HG02678 (cell line): ENCODE measurements around the gene USP11.
A peak's percentile ranks its signal among the peaks of the same experiment; 100 is the strongest.

Experiments
- ATAC-seq: cut with Tn5 transposase; IDR thresholded peaks from one replicate; pipeline ENCODE4 v1.9.1; 2021; ENCODE audit warnings: mild to moderate bottlenecking, moderate library complexity; ENCODE audit not compliant: unreplicated experiment

Gene USP11

DNA sequence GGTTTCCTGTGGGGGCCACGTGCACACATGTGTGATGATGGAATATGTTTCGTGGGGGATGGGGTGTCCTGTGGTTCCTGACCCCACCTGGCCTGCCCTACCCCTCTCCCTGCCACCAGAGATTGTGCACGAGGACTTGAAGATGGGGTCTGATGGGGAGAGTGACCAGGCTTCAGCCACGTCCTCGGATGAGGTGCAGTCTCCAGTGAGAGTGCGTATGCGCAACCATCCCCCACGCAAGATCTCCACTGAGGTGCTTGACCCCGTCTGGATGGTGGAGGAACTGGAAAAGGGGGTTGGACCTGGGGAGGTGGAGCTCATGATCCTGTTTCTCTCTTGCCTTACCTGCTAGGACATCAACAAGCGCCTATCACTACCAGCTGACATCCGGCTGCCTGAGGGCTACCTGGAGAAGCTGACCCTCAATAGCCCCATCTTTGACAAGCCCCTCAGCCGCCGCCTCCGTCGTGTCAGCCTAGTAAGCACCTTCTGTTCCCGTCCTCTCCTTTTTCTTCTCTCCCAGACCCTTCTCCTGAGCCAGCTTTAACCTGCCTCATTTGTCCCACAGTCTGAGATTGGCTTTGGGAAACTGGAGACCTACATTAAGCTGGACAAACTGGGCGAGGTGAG lies 8.4 kb upstream of the USP11 start:
- ATAC-seq = no peak

- ATAC-seq = no peak
Observed at GRCh38 chrX:47224896-47225290, 7.9 kb upstream of the USP11 start.

- ATAC-seq = no peak
Observed at GRCh38 chrX:47226071-47226470, 6.7 kb upstream of the USP11 start.

GRCh38 chrX:47226531-47227333 lies 6.1 kb upstream of the USP11 start:
- ATAC-seq = no peak

DNA sequence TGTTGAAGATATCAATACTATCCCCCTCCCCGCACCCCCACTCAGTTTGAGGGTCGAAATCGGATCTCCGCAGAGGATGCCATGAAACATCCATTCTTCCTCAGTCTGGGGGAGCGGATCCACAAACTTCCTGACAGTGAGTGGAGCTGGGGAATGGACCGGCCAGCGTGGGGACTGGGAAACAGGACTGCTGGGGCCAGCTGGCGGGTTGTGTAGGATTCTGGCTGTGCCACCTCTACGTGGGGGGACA lies 5.5 kb upstream of the USP11 start:
- ATAC-seq = no peak

GRCh38 chrX:47228550-47229270 lies 4.1 kb upstream of the USP11 start:
- no peak for ATAC-seq

- no peak for ATAC-seq
Observed at GRCh38 chrX:47229427-47229826, 3.4 kb upstream of the USP11 start.

DNA sequence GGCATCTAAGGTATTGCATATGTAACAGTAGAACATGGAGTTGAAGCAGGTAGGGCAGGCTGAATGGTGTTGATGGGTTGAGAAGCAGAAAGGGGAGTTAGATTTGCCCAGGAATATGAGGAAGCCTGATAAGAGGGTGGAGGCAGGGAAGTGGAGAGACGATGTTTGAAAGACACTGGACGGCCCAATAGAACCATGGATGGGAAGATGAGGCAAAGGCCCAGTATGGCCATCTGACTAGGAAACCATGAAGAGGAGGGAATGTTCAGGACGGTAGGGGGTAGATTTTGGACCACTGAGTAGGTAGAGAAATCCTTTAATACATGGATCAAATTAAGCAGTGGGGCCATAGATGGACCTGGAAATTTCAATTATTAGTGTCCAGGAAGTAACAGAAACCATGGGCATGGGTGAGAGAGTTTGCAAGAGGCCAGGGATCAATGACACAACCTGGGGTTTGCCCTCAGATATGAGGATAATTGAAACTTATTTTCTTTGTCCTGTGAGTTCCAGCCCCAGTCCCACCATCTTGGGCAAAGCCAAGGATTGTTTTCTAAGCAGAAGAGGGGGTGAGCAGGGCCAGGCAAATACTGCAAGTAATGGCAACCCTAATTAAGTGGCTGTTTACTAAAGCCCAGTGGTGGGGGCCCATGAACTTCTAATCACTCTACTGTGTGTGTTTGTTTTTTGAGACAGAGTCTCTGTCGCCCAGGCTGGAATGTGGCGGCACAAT lies 2.5 kb upstream of the USP11 start:
- no peak for ATAC-seq

GRCh38 chrX:47231167-47231566 lies 1.6 kb upstream of the USP11 start:
- ATAC-seq = no peak

DNA sequence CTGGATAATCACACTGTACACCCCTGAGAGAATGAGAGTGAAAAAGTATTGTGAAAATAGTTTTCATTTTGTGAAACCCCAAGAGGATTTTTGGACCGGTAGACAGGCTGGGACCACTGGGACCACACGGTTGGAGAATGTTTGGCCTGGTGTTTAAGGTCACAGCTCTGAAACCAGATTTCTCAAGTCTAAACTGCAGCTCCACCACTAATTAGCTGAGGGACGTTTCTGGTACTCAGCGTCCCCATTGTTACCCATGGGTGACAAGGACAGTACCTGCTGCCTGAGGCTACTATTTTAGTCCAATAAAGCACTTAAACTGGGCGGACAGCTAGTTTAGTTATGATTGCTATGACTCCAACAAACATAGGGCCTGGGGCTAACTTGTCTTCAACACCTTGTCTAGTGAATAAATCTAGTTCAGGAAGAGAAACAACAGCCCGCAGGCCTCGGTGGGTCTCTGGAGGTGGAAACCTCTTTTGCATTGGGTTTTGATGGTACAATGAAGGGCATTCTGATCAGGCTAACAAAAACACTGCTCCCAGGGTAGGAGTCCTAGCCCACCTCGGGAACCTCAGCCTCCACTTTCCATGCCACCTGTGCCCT lies 509 bp upstream of the USP11 start:
- no peak for ATAC-seq

DNA sequence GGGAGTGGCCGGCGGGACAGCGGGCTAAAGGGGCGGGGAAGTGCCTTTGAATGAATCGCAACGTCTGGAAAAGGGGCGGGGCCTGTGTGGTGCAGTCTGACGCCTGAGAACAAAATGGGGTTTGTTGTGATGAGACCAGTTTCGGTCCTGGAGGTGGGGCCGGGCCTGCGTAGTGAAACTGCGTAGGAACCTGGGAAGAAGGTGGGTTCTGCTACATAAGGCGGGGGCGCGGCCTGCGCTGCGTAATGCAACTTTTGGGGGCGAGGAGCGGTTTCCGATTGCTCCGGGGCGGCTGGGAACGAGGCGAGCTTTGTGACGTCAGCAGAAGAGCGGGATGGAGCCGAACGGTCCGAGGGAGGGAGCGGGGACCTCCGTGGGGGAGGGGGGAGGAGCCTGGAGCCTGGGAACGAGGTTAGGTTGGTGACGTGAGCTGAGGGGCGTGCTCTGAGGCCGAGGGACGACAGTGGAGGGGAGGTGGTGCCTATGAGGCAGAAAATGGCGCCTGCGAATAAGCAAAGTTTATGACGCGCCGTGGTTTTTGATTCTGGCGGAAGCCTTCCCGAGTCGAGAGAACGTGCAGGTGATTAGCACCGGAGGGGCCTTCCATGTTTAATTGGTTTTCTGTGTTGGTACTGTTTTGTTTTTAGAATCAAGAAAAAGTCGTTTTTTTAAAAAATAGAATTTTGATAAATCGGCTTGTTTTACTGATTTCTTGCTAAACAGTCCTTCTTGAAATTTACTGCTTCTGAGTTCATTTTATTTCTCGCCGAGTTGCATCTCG lies 714 bp downstream of the USP11 start:
- ATAC-seq = peak; percentile 87

GRCh38 chrX:47234583-47234982 lies 1.8 kb downstream of the USP11 start:
- ATAC-seq = no peak

- no peak for ATAC-seq
Observed at GRCh38 chrX:47235691-47236103, 2.9 kb downstream of the USP11 start.

- ATAC-seq = no peak
Observed at GRCh38 chrX:47239199-47239598, 6.4 kb downstream of the USP11 start.

GRCh38 chrX:47239898-47240545 lies 7.2 kb downstream of the USP11 start:
- ATAC-seq = no peak

- ATAC-seq = no peak
Observed at GRCh38 chrX:47240619-47241018, 7.8 kb downstream of the USP11 start.

GRCh38 chrX:47241201-47242011 lies 8.6 kb downstream of the USP11 start:
- no peak for ATAC-seq

- no peak for ATAC-seq
Observed at GRCh38 chrX:47242321-47242720, 9.5 kb downstream of the USP11 start.

DNA sequence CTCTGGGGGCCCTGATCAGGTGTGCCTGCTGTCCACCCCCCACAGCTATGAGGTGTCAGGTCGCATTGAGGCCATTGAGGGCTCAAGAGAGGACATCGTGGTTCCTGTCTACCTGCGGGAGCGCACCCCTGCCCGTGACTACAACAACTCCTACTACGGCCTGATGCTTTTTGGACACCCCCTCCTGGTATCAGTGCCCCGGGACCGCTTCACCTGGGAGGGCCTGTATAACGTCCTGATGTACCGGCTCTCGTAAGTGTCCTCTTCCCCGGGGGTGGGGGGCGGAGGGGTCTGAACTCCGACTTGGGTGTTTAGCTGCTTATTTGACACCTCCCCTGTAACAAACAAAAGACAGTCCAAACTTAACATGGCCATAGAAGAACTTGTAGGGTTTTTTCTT lies 10.5 kb downstream of the USP11 start:
- ATAC-seq = no peak
